HEK293T (cell line): Measurements from ENCODE around the gene C16orf74.

Experiments used
- CTCF ChIA-PET: fragments of 350-600 bp; formaldehyde crosslinking; extraction: SDS; loops from one replicate; lab custom pipeline; 2021; ENCODE audit warnings: antibody characterized with exemption, inconsistent platforms; lab: Yijun Ruan, JAX
- POLR2A ChIA-PET: fragments of 350-600 bp; formaldehyde crosslinking; extraction: SDS; loops from one replicate; lab custom pipeline; 2020; ENCODE audit warnings: antibody characterized with exemption, inconsistent platforms; lab: Yijun Ruan, JAX
- DNase-seq: peaks from one replicate; pipeline ENCODE4 v3.0.0; 2012; ENCODE audit warnings: mixed read lengths; ENCODE audit errors: extremely low spot score
- ARNT ChIP-seq: fragments of 450-650 bp; IDR thresholded peaks from 2 replicates; pipeline ENCODE4 v1.6.1; 2017; ENCODE audit warnings: mild to moderate bottlenecking
- BHLHE40 ChIP-seq: fragments of 450-650 bp; IDR thresholded peaks from 2 replicates; pipeline ENCODE4 v1.6.1; 2016; ENCODE audit warnings: mild to moderate bottlenecking, moderate library complexity, borderline replicate concordance
- CTBP1 ChIP-seq: fragments of 450-650 bp; IDR thresholded peaks from 2 replicates; pipeline ENCODE4 v1.6.1; 2016; ENCODE audit warnings: borderline replicate concordance
- ELF4 ChIP-seq: fragments of 450-650 bp; IDR thresholded peaks from 2 replicates; pipeline ENCODE4 v1.6.1; 2017; ENCODE audit warnings: antibody characterized with exemption
- FOXA1 ChIP-seq: fragments of 450-650 bp; IDR thresholded peaks from 2 replicates; pipeline ENCODE4 v1.6.1; 2016; ENCODE audit warnings: mild to moderate bottlenecking
- FOXK2 ChIP-seq: fragments of 450-650 bp; IDR thresholded peaks from 2 replicates; pipeline ENCODE4 v1.6.1; 2016; ENCODE audit warnings: mild to moderate bottlenecking
- FOXM1 ChIP-seq: fragments of 450-650 bp; IDR thresholded peaks from 2 replicates; pipeline ENCODE4 v1.6.1; 2017; ENCODE audit warnings: mild to moderate bottlenecking, borderline replicate concordance
- HDGF ChIP-seq: fragments of 450-650 bp; IDR thresholded peaks from 2 replicates; pipeline ENCODE4 v1.6.1; 2017; ENCODE audit warnings: antibody characterized with exemption, borderline replicate concordance
- L3MBTL2 ChIP-seq: fragments of 450-650 bp; conservative IDR thresholded peaks from 2 replicates; pipeline ENCODE4 v1.6.1; 2016; ENCODE audit warnings: mild to moderate bottlenecking
- LEF1 ChIP-seq: fragments of 450-650 bp; IDR thresholded peaks from 2 replicates; pipeline ENCODE4 v1.6.1; 2017; ENCODE audit warnings: mild to moderate bottlenecking, borderline replicate concordance
- NFRKB ChIP-seq: fragments of 450-650 bp; IDR thresholded peaks from 2 replicates; pipeline ENCODE4 v1.6.1; 2016; ENCODE audit warnings: mild to moderate bottlenecking, moderate library complexity
- PKNOX1 ChIP-seq: fragments of 450-650 bp; IDR thresholded peaks from 2 replicates; pipeline ENCODE4 v1.6.1; 2016
- SP1 ChIP-seq: fragments of 450-650 bp; IDR thresholded peaks from 2 replicates; pipeline ENCODE4 v1.6.1; 2017
- SUZ12 ChIP-seq: fragments of 450-650 bp; IDR thresholded peaks from 2 replicates; pipeline ENCODE4 v1.6.1; 2016; ENCODE audit warnings: mild to moderate bottlenecking
- TARDBP ChIP-seq: fragments of 450-650 bp; IDR thresholded peaks from 2 replicates; pipeline ENCODE4 v1.6.1; 2016
- ZNF384 ChIP-seq: fragments of 450-650 bp; IDR thresholded peaks from 2 replicates; pipeline ENCODE4 v1.6.1; 2016

The C16orf74 gene

GRCh38 chr16:85665929-85666328, 85.0 kb downstream of the C16orf74 start:
- ChIA-PET CTCF (no interaction called here), POLR2A (no interaction called here)
- no peak for DNase-seq
- TF ChIP-seq FOXK2 = no peak
- TF ChIP-seq BHLHE40 = no peak
- TF ChIP-seq PKNOX1 = no peak
- no peak for TF ChIP-seq SP1

- ChIA-PET CTCF (no interaction called here), POLR2A (no interaction called here)
- no peak for DNase-seq
- TF ChIP-seq PKNOX1 (no peak), BHLHE40 (no peak), TARDBP (no peak), CTBP1 (no peak), SUZ12 (no peak), HDGF (no peak), L3MBTL2 (no peak), FOXK2 (no peak), ELF4 (no peak), FOXM1 (no peak), SP1 (no peak), LEF1 (no peak), FOXA1 (no peak), ARNT (no peak), ZNF384 (no peak), NFRKB (no peak)
Observed at GRCh38 chr16:85665373-85665740, 85.5 kb downstream of the C16orf74 start.

- DNase-seq = no peak
- ChIA-PET POLR2A (no interaction called here), CTCF (no interaction called here)
- no peak for TF ChIP-seq NFRKB
- no peak for TF ChIP-seq ELF4
- TF ChIP-seq FOXK2 = no peak
- no peak for TF ChIP-seq TARDBP
- TF ChIP-seq BHLHE40 = no peak
- no peak for TF ChIP-seq ZNF384
- TF ChIP-seq L3MBTL2 = no peak
- no peak for TF ChIP-seq CTBP1
Observed at GRCh38 chr16:85664580-85665372, 86.1 kb downstream of the C16orf74 start.

- no peak for DNase-seq
- TF ChIP-seq TARDBP (no peak), FOXK2 (no peak), ZNF384 (no peak), ELF4 (no peak), CTBP1 (no peak), LEF1 (no peak), SP1 (no peak), HDGF (no peak)
- POLR2A ChIA-PET = no interaction called here
- CTCF ChIA-PET = no interaction called here
Observed at GRCh38 chr16:85663891-85664321, 87.0 kb downstream of the C16orf74 start.

GRCh38 chr16:85662976-85663830, 87.7 kb downstream of the C16orf74 start:
- DNase-seq = no peak
- CTCF ChIA-PET = interaction anchor here (0.6 kb wide), 1 partner anchor 1400 kb away, joined by 3 read pairs; no protein-coding TSS in a partner anchor
- POLR2A ChIA-PET = no interaction called here
- no peak for TF ChIP-seq LEF1
- no peak for TF ChIP-seq ELF4
- TF ChIP-seq SP1 = no peak
- TF ChIP-seq ZNF384 = no peak
- no peak for TF ChIP-seq SUZ12
- TF ChIP-seq L3MBTL2 = no peak
- no peak for TF ChIP-seq ARNT
- no peak for TF ChIP-seq FOXM1
- no peak for TF ChIP-seq TARDBP
- no peak for TF ChIP-seq FOXK2
- no peak for TF ChIP-seq FOXA1
- TF ChIP-seq CTBP1 = no peak
- TF ChIP-seq HDGF = no peak
- TF ChIP-seq BHLHE40 = no peak
- TF ChIP-seq NFRKB = no peak

- TF ChIP-seq SUZ12 (no peak), FOXA1 (no peak), HDGF (no peak), FOXM1 (no peak), ELF4 (no peak), LEF1 (no peak), CTBP1 (no peak), NFRKB (no peak), ZNF384 (no peak), ARNT (no peak), PKNOX1 (no peak), TARDBP (no peak)
- no peak for DNase-seq
- ChIA-PET POLR2A (no interaction called here), CTCF (no interaction called here)
Observed at GRCh38 chr16:85662482-85662812, 88.4 kb downstream of the C16orf74 start.
